Amniotic stem cell (primary cell): Measurements from ENCODE around the gene MOSPD2.

Experiments
- DNase-seq: peaks from one replicate; lab custom pipeline; 2025; lab: John Stamatoyannopoulos, UW

Gene MOSPD2

GRCh38 chrX:14915596-14915995 lies 42.4 kb downstream of the MOSPD2 start:
- no peak for DNase-seq

- DNase-seq = peak; percentile 1
These were observed 42.9 kb downstream of the MOSPD2 start for GRCh38 chrX:14916017-14916674.

DNA sequence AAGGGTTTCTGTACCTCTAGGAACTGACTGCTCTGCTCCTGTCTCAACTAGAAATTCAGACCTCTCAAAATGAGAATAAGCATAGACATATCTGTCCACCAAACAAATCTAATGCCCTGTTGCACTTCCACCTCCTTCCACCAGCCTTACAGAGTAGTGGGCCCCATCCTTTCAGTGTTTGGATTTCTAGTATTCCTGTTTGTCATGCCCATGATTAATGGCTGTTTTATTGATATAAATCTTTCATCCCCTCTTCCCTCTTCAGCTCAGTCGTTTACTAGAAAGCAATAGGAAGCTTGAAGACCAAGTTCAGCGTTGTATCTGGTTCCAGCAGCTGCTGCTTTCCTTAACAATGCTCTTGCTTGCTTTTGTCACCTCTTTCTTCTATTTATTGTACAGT lies 46.2 kb downstream of the MOSPD2 start:
- no peak for DNase-seq

DNA sequence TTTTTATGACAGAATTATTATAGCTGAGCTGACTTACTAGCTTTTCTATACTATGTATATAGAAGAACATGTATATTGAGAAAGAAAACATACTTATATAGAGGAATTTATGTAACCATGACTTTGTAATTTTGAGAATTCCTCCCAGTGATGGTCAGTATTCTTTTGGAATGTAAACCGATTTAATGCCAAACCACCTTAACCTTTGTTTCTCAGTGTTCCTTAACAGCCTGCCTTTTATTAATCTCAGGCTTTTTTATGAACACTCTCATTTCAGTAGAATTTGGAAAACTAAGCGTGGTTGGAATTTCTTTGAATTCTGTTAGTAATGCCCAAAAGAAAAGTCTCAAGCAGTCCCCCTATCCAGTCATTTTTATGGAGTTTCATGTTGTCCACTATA lies 47.0 kb downstream of the MOSPD2 start:
- no peak for DNase-seq

DNA sequence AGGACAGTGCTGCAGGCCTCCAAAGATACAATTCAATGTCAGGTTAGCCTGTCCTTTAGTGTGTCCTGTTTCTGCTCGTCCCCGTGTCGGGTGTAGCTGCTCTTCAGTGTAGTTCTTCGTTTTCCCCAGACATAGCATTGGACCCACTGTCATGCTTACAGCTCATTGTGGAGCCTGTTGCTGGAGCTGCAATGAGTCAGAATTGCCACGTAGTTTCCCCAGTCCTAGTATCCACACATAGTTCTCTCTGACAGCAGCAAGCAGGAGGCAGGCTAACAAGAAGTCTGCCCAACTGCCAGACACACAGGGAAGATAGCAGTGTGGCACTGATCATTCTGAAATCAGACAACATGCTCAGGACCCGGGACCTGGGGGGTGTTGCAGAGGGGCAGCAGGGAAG lies 49.2 kb downstream of the MOSPD2 start:
- peak; percentile 73 for DNase-seq

- no peak for DNase-seq
These were observed 50.5 kb downstream of the MOSPD2 start for GRCh38 chrX:14923761-14924160.

DNA sequence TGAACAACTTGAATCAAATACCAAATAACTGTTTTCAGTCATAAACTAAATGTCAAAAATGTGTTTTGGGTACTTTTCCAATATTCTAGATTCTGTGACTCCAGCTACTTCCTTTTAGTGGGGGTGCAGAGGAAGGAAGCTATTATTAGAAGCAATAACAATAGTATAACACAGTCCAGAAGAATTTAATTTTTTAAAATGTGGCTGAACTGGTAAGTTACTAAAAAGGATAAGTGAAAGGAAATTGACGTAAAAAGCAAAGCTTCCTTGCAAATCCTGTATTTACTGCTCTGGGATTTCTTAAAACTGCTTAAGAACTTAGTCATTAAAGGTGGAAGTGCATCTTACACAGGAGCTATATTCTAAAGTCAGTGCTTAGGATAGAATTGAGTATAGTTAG lies 53.2 kb downstream of the MOSPD2 start:
- DNase-seq = no peak

GRCh38 chrX:14927401-14927800 lies 54.2 kb downstream of the MOSPD2 start:
- DNase-seq = no peak

- no peak for DNase-seq
These were observed 57.4 kb downstream of the MOSPD2 start for GRCh38 chrX:14930663-14931062.

- no peak for DNase-seq
These were observed 58.9 kb downstream of the MOSPD2 start for GRCh38 chrX:14932136-14932535.

- DNase-seq = no peak
These were observed 61.2 kb downstream of the MOSPD2 start for GRCh38 chrX:14934423-14934822.

DNA sequence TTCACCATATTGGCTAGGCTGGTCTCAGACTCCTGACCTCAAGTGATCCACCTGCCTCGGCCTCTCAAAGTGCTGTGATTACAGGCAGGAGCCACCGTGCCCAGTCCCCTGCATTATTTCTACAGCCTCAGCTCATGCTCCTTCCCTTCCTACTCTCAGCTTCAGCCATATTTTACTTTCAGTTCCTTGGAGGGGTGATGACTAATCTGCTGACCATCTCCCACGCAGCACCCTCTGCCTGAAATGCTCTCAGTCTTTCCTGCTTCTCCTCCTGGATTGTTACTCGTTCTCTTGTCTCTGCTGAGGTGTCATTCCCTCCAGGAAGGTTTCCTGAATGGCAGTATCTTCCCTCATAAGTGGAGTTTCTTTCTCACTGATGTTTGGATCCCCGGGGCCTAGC lies 63.3 kb downstream of the MOSPD2 start:
- DNase-seq = no peak

- DNase-seq = no peak
These were observed 66.4 kb downstream of the MOSPD2 start for GRCh38 chrX:14939644-14940043.

- DNase-seq = no peak
These were observed 68.1 kb downstream of the MOSPD2 start for GRCh38 chrX:14941301-14941700.

DNA sequence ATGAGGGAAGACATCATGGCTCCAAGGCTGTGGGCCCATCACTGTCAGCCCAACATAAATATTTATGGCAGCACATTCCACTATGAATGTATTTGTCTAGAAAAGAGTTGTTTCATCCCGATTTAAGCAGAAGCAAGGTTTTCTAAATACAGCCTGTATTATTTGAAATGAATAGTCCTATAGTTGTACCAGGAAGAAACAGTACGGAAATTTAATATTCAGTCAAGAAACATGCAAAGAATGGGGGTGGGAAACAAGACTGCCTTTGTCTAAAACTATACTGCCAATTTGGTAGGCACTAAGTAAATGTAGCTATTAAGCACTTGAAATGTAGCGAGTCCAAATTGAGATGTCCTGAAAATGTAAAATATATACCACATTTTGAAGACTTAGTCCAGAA lies 69.1 kb downstream of the MOSPD2 start:
- no peak for DNase-seq

DNA sequence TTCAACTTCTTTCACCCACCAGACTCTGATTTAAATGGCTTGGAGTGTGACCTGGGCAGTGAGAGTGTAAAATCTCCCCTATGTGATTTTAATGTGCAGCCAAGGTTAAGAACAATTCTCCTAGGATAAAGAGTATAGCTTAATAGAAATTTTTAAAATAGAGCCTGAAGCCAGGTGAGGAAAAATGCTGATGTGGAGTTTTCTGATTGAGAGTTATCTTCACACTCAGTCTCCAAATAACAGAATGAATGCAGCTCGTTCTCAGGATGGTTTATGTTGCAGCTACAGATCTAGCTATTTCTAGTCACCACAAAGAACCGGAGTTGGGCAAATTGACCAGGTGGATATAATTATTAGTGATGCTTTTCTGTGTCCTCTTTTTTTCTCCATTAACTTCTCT lies 70.7 kb downstream of the MOSPD2 start:
- no peak for DNase-seq

DNA sequence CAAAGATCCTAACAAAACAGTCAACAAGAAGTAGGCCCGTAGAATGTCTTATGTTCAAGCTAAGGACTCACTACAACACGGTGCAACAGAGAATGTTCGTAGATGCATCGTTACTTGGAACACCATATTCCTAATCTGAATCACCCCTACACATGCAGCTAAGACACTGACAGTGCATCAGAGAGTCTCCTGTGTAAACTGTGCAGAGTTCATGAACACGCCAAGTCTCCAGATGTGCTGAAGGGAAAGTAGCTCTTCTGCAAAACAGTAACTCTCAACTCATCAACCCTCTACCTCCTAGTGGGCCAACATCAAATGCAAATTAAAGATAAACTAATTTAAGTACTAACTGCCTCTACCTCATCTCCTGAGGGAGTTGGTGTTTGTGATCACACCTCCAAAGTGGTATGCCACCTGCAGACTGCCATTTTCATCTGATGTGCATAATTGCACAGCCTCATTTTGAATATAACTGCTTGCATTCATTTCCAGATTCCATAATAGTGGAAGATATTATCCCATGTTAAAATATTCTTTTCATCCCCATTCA lies 73.5 kb downstream of the MOSPD2 start:
- no peak for DNase-seq

GRCh38 chrX:14948691-14949090 lies 75.5 kb downstream of the MOSPD2 start:
- DNase-seq = no peak

DNA sequence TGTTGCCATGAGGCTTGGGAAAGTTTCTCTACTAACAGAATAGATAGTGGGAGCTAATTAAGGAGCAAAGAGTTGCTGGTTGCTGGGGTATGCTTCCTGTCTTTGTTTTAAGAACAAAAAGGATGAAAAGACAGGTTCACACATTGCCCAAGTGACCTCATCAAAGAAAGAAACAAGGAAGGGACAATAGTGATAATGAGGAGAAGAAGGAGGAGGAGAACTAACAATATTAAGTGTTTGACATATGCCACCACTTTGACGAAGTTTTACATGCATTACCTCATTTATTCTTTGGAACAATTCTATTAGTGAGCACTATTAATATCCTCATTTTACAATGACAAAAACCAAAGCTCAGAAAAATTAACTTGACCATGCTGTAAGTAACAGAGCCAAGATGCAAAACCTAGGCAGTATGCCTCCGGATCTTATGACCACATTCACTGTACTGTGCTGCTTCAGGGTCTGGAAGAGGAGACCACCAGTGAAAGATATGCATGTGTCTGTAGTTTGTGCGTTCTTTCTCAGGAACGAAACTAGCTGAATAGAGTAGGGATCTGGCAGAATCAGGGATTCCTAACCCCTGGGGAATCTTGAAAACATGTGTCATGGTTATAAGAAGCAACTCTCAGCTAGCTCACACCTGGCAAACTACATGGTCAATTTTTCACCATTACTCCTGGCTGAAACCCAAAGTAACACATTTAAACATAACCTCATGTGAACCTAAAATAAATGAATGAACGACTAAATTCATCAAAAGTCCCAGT lies 83.8 kb downstream of the MOSPD2 start:
- no peak for DNase-seq

DNA sequence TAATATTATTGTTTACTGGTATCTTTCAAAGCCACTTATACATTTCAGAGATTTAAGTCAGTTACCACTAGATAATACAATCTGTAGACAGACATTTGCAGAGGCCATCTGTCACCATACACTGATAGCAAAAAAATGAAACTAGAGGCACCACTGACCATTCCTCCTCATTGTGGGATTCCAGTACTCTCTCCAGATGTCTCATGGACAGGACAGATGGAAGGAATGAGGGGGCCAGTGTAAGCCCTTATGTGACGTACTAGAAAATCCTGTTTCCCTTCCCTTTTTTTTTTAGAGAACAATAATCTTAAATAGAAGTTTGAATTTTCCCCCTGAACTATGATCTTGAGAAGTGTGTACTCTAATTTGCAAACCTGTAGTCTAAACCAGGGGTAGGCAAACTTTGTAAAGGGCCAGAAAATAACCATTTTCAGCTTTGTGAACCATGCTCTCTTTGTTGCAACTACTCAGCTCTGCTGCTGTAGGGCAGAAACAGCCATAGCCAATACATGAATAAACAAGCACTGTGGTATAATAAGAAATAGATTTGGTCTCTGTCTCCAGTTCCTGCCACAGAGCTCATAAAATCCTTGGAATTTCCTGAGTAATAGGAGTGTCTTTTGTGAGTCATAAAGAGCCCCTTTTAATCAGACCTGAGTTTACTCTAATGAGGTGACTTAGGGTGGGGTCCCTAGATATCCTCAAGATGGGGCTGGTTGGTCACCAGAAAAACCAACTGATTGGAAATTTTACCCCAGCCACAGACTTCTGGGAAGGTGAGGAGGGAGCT lies 90.4 kb downstream of the MOSPD2 start:
- DNase-seq = no peak

DNA sequence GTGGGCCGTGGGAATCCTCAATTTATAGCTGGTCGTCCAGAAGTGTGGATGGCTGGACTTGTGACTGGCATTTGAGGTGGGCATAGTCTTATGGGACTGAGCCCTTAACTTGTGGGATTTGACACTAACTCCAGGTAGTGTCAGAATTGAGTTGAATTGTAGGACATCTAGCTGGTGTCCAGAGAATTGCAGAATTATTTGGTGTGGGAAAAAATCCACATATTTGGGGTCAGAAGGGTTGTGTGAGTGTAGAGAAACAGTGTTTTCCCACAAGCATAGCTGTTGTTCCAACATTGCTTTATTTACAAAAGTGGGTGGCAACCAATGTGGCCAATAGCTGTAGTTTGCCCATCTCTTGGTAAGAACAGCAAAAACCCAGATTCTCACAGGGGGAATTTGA lies 91.3 kb downstream of the MOSPD2 start:
- DNase-seq = no peak
